Effector memory CD4-positive, alpha-beta T cell (primary cell): ENCODE measurements around the gene SNAPC4.

ENCODE experiments used
- DNase-seq, 3 donors: peaks; one replicate each; pipeline ENCODE4 v3.0.0-alpha.2; 2020
- H3K27ac ChIP-seq: 2 replicates; pipeline ENCODE4 v1.7.0; 2013; ENCODE audit warnings: mild to moderate bottlenecking, low read length, moderate library complexity; ENCODE audit not compliant: insufficient read depth, poor library complexity, severe bottlenecking
- H3K27me3 ChIP-seq: replicated peaks from 2 replicates; pipeline ENCODE4 v1.7.0; 2013; ENCODE audit warnings: mild to moderate bottlenecking, low read length; ENCODE audit not compliant: insufficient read depth, control insufficient read depth, poor library complexity, severe bottlenecking
- H3K36me3 ChIP-seq: 2 replicates; pipeline ENCODE4 v1.7.0; 2013; ENCODE audit warnings: mild to moderate bottlenecking, low read length, moderate library complexity; ENCODE audit not compliant: control insufficient read depth, insufficient read depth
- H3K4me1 ChIP-seq: 2 replicates; pipeline ENCODE4 v1.7.0; 2013; ENCODE audit warnings: low read length, mild to moderate bottlenecking; ENCODE audit not compliant: control insufficient read depth, insufficient read depth, poor library complexity, severe bottlenecking
- H3K4me3 ChIP-seq: 2 replicates; pipeline ENCODE4 v1.7.0; 2013; ENCODE audit warnings: low read length, low read depth, mild to moderate bottlenecking; ENCODE audit not compliant: insufficient read depth, poor library complexity, severe bottlenecking
- H3K9me3 ChIP-seq: 2 replicates; pipeline ENCODE4 v1.7.0; 2013; ENCODE audit warnings: mild to moderate bottlenecking, low read length, moderate library complexity; ENCODE audit not compliant: control insufficient read depth

Gene SNAPC4

GRCh38 chr9:136401173-136401922 is 1.4 kb upstream of the SNAPC4 start:
- Histone ChIP-seq H3K4me1 (peaks cover 50% of the 10 kb centered on the region), H3K27me3 (no peaks in the 10 kb centered on the region), H3K27ac (no peak overlapping the region), H3K4me3 (no peak overlapping the region), H3K36me3 (peaks cover 21% of the 10 kb centered on the region), H3K9me3 (no peaks in the 10 kb centered on the region)
- DNase-seq, result no peak

GRCh38 chr9:136399176-136400037 is 563 bp downstream of the SNAPC4 start:
- Histone ChIP-seq H3K36me3 (peaks cover 24% of the 10 kb centered on the region), H3K4me1 (peaks cover 37% of the 10 kb centered on the region)
- peak; percentile 20 to 45 (median 25) for DNase-seq

GRCh38 chr9:136398286-136398685 is 1.7 kb downstream of the SNAPC4 start:
- Histone ChIP-seq H3K36me3 (peaks cover 34% of the 10 kb centered on the region), H3K4me1 (peaks cover 26% of the 10 kb centered on the region), H3K27ac (no peak overlapping the region), H3K4me3 (no peak overlapping the region), H3K9me3 (no peaks in the 10 kb centered on the region), H3K27me3 (no peaks in the 10 kb centered on the region)
- no peak for DNase-seq

More at GRCh38 chr9:136399176-136400037, 563 bp downstream of the SNAPC4 start:
- H3K4me3 ChIP-seq, result peak overlapping the region; percentile 81
- H3K9me3 ChIP-seq, result no peaks in the 10 kb centered on the region
- H3K27me3 ChIP-seq, result no peaks in the 10 kb centered on the region
- peak overlapping the region; percentile 51 for H3K27ac ChIP-seq

GRCh38 chr9:136397643-136398042 is 2.3 kb downstream of the SNAPC4 start:
- no peak for DNase-seq
- H3K9me3 ChIP-seq, result no peaks in the 10 kb centered on the region
- H3K27ac ChIP-seq, result no peak overlapping the region
- no peaks in the 10 kb centered on the region for H3K27me3 ChIP-seq
- H3K36me3 ChIP-seq, result peaks cover 36% of the 10 kb centered on the region
- H3K4me3 ChIP-seq, result no peak overlapping the region
- peaks cover 22% of the 10 kb centered on the region for H3K4me1 ChIP-seq

GRCh38 chr9:136396219-136396515 is 3.8 kb downstream of the SNAPC4 start:
- Histone ChIP-seq H3K9me3 (no peaks in the 10 kb centered on the region), H3K27me3 (no peaks in the 10 kb centered on the region), H3K27ac (no peak overlapping the region), H3K4me3 (no peak overlapping the region), H3K4me1 (peaks cover 20% of the 10 kb centered on the region), H3K36me3 (peaks cover 49% of the 10 kb centered on the region)
- DNase-seq, result no peak

- H3K4me1 ChIP-seq, result peaks cover 17% of the 10 kb centered on the region
- no peaks in the 10 kb centered on the region for H3K27me3 ChIP-seq
- no peak overlapping the region for H3K27ac ChIP-seq
- DNase-seq, result no peak
- no peak overlapping the region for H3K4me3 ChIP-seq
- no peaks in the 10 kb centered on the region for H3K9me3 ChIP-seq
- H3K36me3 ChIP-seq, result peaks cover 52% of the 10 kb centered on the region
These were observed 4.4 kb downstream of the SNAPC4 start for GRCh38 chr9:136395345-136396218.

GRCh38 chr9:136395020-136395340 is 5.0 kb downstream of the SNAPC4 start:
- Histone ChIP-seq H3K9me3 (no peaks in the 10 kb centered on the region), H3K27me3 (no peaks in the 10 kb centered on the region), H3K4me1 (peaks cover 12% of the 10 kb centered on the region), H3K27ac (no peak overlapping the region), H3K36me3 (peaks cover 53% of the 10 kb centered on the region), H3K4me3 (no peak overlapping the region)
- no peak for DNase-seq

GRCh38 chr9:136394312-136395019 is 5.5 kb downstream of the SNAPC4 start:
- no peak overlapping the region for H3K27ac ChIP-seq
- H3K4me1 ChIP-seq, result peaks cover 11% of the 10 kb centered on the region
- H3K27me3 ChIP-seq, result no peaks in the 10 kb centered on the region
- H3K36me3 ChIP-seq, result peaks cover 58% of the 10 kb centered on the region
- H3K4me3 ChIP-seq, result no peak overlapping the region
- no peaks in the 10 kb centered on the region for H3K9me3 ChIP-seq
- no peak for DNase-seq

- Histone ChIP-seq H3K27ac (no peak overlapping the region), H3K9me3 (no peaks in the 10 kb centered on the region), H3K27me3 (no peaks in the 10 kb centered on the region), H3K36me3 (peaks cover 66% of the 10 kb centered on the region), H3K4me3 (no peak overlapping the region), H3K4me1 (peaks cover 2% of the 10 kb centered on the region)
- DNase-seq, result no peak
These were observed 6.4 kb downstream of the SNAPC4 start for GRCh38 chr9:136393531-136393930.
